GM12878 (cell line): ENCODE data around the gene PKMYT1. TPM values are rescaled to one million over a fixed set of nuclear protein-coding genes. Genes with fewer than 3 reads are reported as not detected.

ENCODE experiments used
- ATAC-seq: fragments of 200-7000 bp; cut with Tn5 transposase; 3 replicates; pipeline ENCODE4 v1.9.1; 2020; ENCODE audit warnings: mild to moderate bottlenecking, moderate library complexity
- BruUV-seq: library from RNA; stranded (reverse); fragments of 400-500 nt; replicated peaks from 2 replicates; lab custom pipeline; 2021; lab: Mats Ljungman, UMichigan
- CTCF ChIA-PET: fragments of 300-600 bp; sonication (Branson Sonifier 250); formaldehyde crosslinking; extraction: SDS; loops from one replicate; lab custom pipeline; 2021; ENCODE audit warnings: inconsistent platforms; lab: Yijun Ruan, JAX
- POLR2A ChIA-PET: fragments of 350-600 bp; formaldehyde crosslinking; extraction: SDS; loops from one replicate; lab custom pipeline; 2021; ENCODE audit warnings: inconsistent platforms; lab: Charles Lee
- RAD21 ChIA-PET: fragments of 300-600 bp; sonication (Branson Sonifier 250); formaldehyde crosslinking; loops from one replicate; lab custom pipeline; 2023; ENCODE audit warnings: antibody characterized with exemption; ENCODE audit not compliant: unreplicated experiment; lab: Charles Lee
- SMC1A ChIA-PET: fragments of 300-600 bp; sonication (Branson Sonifier 250); formaldehyde crosslinking; loops from one replicate; lab custom pipeline; 2023; ENCODE audit not compliant: unreplicated experiment, uncharacterized antibody; lab: Charles Lee
- DNase-seq: peaks from one replicate; pipeline ENCODE4 v3.0.0-alpha.2; 2011; ENCODE audit warnings: low read depth, low spot score
- FAIRE-seq: peaks from 3 replicates; lab custom pipeline; 2011; peaks lifted over from hg19 to GRCh38; lab: Jason Lieb, UNC
- H2AFZ ChIP-seq: 2 replicates; pipeline ENCODE4 v1.6.0; 2011; ENCODE audit warnings: low read depth, low read length, control low read depth; ENCODE audit not compliant: control insufficient read depth
- H3K27ac ChIP-seq: 2 replicates; pipeline ENCODE4 v1.5.1; 2011; ENCODE audit warnings: control low read depth; ENCODE audit not compliant: control insufficient read depth, insufficient read depth
- H3K27me3 ChIP-seq, 2 experiments: replicated peaks in 1 of 2; 2 replicates each; pipeline versions ENCODE4 v1.6.0 to v1.6.1; 2011; ENCODE audit warnings: low read length in 1 of 2; ENCODE audit not compliant: control insufficient read depth in 2 of 2, insufficient read depth in 2 of 2
- H3K36me3 ChIP-seq, 2 experiments: 2 replicates each; pipeline ENCODE4 v1.5.1; 2011; ENCODE audit warnings: low read length in 1 of 2; ENCODE audit not compliant: control insufficient read depth in 2 of 2, insufficient read depth in 2 of 2
- H3K4me1 ChIP-seq: 2 replicates; pipeline ENCODE4 v1.6.1; 2011; ENCODE audit warnings: mild to moderate bottlenecking, low read length, moderate library complexity, mixed read lengths; ENCODE audit not compliant: control insufficient read depth, insufficient read depth
- H3K4me2 ChIP-seq: 2 replicates; pipeline ENCODE4 v1.6.0; 2011; ENCODE audit warnings: control low read depth; ENCODE audit not compliant: control insufficient read depth, insufficient read depth
- H3K4me3 ChIP-seq: fragments of 200-600 bp; sonication (generic); 2 replicates; pipeline ENCODE4 v1.5.1; 2016
- H3K79me2 ChIP-seq: 2 replicates; pipeline ENCODE4 v1.6.0; 2011; ENCODE audit warnings: low read length; ENCODE audit not compliant: control insufficient read depth, insufficient read depth
- H3K9ac ChIP-seq: 2 replicates; pipeline ENCODE4 v1.8.0; 2011; ENCODE audit warnings: low read length, control low read depth, mixed read lengths; ENCODE audit not compliant: control insufficient read depth, insufficient read depth
- H3K9me3 ChIP-seq: replicated peaks from 3 replicates; pipeline ENCODE4 v1.5.1; 2011; ENCODE audit warnings: mild to moderate bottlenecking, low read length; ENCODE audit not compliant: control insufficient read depth, insufficient read depth
- H4K20me1 ChIP-seq: 2 replicates; pipeline ENCODE4 v1.6.0; 2011; ENCODE audit not compliant: control insufficient read depth, insufficient read depth
- BCL11A ChIP-seq: IDR thresholded peaks from 2 replicates; pipeline ENCODE4 v1.6.1; 2011; ENCODE audit warnings: low read depth, low read length
- BHLHE40 ChIP-seq, 2 experiments: fragments of 450-650 bp in 1 of 2; IDR thresholded peaks; 2 replicates each; pipeline ENCODE4 v1.6.1; 2011 to 2017; ENCODE audit warnings: low read depth in 2 of 2, borderline replicate concordance in 1 of 2, improper control_type of control experiment in 1 of 2, low read length in 1 of 2, mild to moderate bottlenecking in 1 of 2
- BMI1 ChIP-seq: fragments of 450-650 bp; IDR thresholded peaks from 2 replicates; pipeline ENCODE4 v1.6.1; 2016; ENCODE audit warnings: mild to moderate bottlenecking, moderate library complexity, borderline replicate concordance
- CBX3 ChIP-seq: fragments of 200-600 bp; sonication (generic); IDR thresholded peaks from 2 replicates; pipeline ENCODE4 v1.6.1; 2016; ENCODE audit warnings: low read depth, borderline replicate concordance
- CBX5 ChIP-seq: sonication (generic); IDR thresholded peaks from 2 replicates; pipeline ENCODE4 v1.6.1; 2016; ENCODE audit warnings: low read depth, moderate library complexity, mild to moderate bottlenecking, inconsistent platforms
- CHD1 ChIP-seq: IDR thresholded peaks from 2 replicates; pipeline ENCODE4 v1.6.1; 2012; ENCODE audit warnings: low read depth, low read length, improper control_type of control experiment
- CREB1 ChIP-seq: IDR thresholded peaks from 2 replicates; pipeline ENCODE4 v1.6.1; 2012; ENCODE audit warnings: low read depth, mild to moderate bottlenecking, inconsistent platforms
- GATAD2B ChIP-seq: fragments of 450-650 bp; conservative IDR thresholded peaks from 2 replicates; pipeline ENCODE4 v1.6.1; 2017; ENCODE audit warnings: low read depth, mild to moderate bottlenecking, moderate library complexity
- NR2C1 ChIP-seq: fragments of 450-650 bp; IDR thresholded peaks from 2 replicates; pipeline ENCODE4 v1.6.1; 2017; ENCODE audit warnings: antibody characterized with exemption, mild to moderate bottlenecking, moderate library complexity
- RELA ChIP-seq: fragments of 450-650 bp; IDR thresholded peaks from 2 replicates; pipeline ENCODE4 v1.8.0; 2014; ENCODE audit warnings: borderline replicate concordance; ENCODE audit not compliant: partially characterized antibody
- TCF12 ChIP-seq: IDR thresholded peaks from 2 replicates; pipeline ENCODE4 v1.6.1; 2011; ENCODE audit warnings: low read depth, mild to moderate bottlenecking, low read length
- ZNF217 ChIP-seq: fragments of 450-650 bp; IDR thresholded peaks from 2 replicates; pipeline ENCODE4 v1.6.1; 2017; ENCODE audit warnings: antibody characterized with exemption, mild to moderate bottlenecking
- WGBS: methylation state at CpG from one replicate; pipeline ENCODE4 v1.1.6; 2016; ENCODE audit warnings: low lambda C conversion rate; ENCODE audit not compliant: insufficient replicate concordance, insufficient coverage; ENCODE audit errors: missing lambda C conversion rate; 5-methylcytosine and 5-hydroxymethylcytosine counted together
- in situ Hi-C: fragments of 300-500 bp; cut with MboI; formaldehyde crosslinking; loops from 9 replicates; pipeline ENCODE4 v1.14.3; 2018; ENCODE audit warnings: mixed read lengths
- intact Hi-C: fragments of 100-400 bp; cut with micrococcal nuclease; formaldehyde crosslinking; loops from one replicate; pipeline ENCODE4 v1.14.2; 2022; ENCODE audit not compliant: unreplicated experiment
- polyA plus RNA-seq, 11 experiments: library from polyadenylated mRNA; depleted of rRNA in 4 of 11; unstranded in 6 of 11; stranded (reverse) in 5 of 11; fragments of >200 nt; fragmentation: Nextera tagmentation in 4 of 11; fragmentation: Illumina TruSeq in 1 of 11; extraction: Ambion mirVana in 4 of 11; extraction: Trizol in 1 of 11; gene quantifications; 1 replicate in 1 of 11; 2 replicates in 10 of 11; pipeline versions ENCODE4 v1.2.1 to v1.2.3, GENCODE V29; 2011 to 2016; ENCODE audit warnings: inconsistent platforms in 2 of 11, missing spikeins in 2 of 11, low read depth in 1 of 11
- total RNA-seq, 4 experiments: library from RNA; depleted of rRNA in 3 of 4; stranded (reverse); fragments of >200 nt in 3 of 4; fragmentation: Illumina TruSeq in 1 of 4; extraction: Trizol in 1 of 4; gene quantifications; 2 replicates each; pipeline versions ENCODE4 v1.2.1 to v1.2.3, GENCODE V29; 2013 to 2021
- TF ChIP-seq, protein P1 (sequence below): fragments of 450-650 bp; IDR thresholded peaks from 2 replicates; pipeline ENCODE4 v1.6.1; 2016; ENCODE audit warnings: mild to moderate bottlenecking
- TF ChIP-seq, protein P2 (sequence below): IDR thresholded peaks from 2 replicates; pipeline ENCODE4 v1.6.1; 2012; ENCODE audit warnings: low read depth, low read length, improper control_type of control experiment
- TF ChIP-seq, protein P3 (sequence below): IDR thresholded peaks from 2 replicates; pipeline ENCODE4 v1.6.1; 2012; ENCODE audit warnings: low read length, inconsistent platforms
- TF ChIP-seq, protein P4 (sequence below): fragments of 450-650 bp; IDR thresholded peaks from 2 replicates; pipeline ENCODE4 v1.6.1; 2017; ENCODE audit warnings: low read depth, mild to moderate bottlenecking, moderate library complexity

PKMYT1 gene
- total and polyA plus RNA-seq, 10 of the 15 experiments (the other 5 are each of a cell fraction or from before 2014, with no cell fraction given): 4.6 to 101 (median 29.9) TPM

DNA sequence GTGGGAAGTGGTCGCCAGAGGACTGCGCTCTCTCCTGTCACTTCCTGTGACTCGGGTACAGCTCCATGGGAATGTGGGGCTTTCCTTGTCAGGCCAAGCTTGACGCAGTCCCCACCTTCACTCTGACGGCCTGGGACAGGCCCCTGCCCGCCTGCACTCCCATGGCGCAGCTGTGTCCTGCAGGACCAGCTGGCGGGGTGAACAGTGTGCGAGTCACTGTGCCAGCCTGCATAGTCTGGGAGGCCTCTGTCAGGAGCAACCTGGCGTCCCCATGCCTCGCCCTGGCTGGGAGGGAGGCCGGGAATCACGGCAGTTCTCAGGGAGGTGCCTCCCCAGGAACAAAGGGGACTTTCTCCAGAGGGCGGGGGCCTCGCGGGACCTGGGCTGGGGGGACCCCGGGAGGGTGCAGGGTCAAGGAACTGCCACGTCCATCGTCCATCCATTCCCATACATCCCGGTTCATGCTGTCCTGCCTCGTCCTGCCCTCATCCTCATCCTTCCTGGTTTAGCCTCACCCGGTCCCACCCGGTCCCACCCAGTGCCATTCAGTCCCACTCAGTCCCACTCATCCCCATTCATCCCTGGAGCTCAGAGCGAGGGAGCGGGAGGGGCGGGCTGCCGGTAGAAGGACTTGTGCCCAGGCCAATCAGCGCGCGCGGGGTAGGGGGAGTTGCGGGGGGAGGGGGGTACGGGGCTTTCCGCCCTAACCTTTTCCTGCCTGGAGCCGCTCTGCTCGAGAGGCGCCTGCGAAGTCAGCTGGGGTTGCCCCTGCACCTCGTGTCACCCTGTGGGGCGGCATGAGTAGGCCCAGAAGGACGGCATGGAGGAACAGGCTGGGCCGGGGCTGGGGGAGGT, 55.1 kb downstream of the PKMYT1 start:
- Histone ChIP-seq H3K36me3 (peaks cover 0 to 4% of the 10 kb centered on the region in 2 experiments; a peak in 2 of 4 replicates), H3K4me2 (no peak overlapping the region), H2AFZ (no peak overlapping the region), H3K9me3 (no peaks in the 10 kb centered on the region), H3K4me1 (no peaks in the 10 kb centered on the region), H3K79me2 (no peaks in the 10 kb centered on the region), H3K27me3 (no peaks in the 10 kb centered on the region), H4K20me1 (no peaks in the 10 kb centered on the region), H3K4me3 (no peak overlapping the region), H3K9ac (no peak overlapping the region), H3K27ac (no peak overlapping the region)
- CTCF ChIA-PET: interaction anchor here (1.0 to 1.2 kb wide), 2 partner anchors 18 to 56 kb away, joined by 4 to 5 read pairs; no protein-coding TSS in a partner anchor
- RAD21 ChIA-PET: no interaction called here
- 85% methylated on average over 33 of the region's 42 CpGs for WGBS
- SMC1A ChIA-PET: no interaction called here
- POLR2A ChIA-PET: no interaction called here
- no peak for DNase-seq
- BruUV-seq: no TSS peak
- intact Hi-C loops (loop anchor here (5.0 kb wide), 1 partner anchor 57 kb away; the partner anchor contains the start of gene PKMYT1), in situ Hi-C loops (no loop called here)
- FAIRE-seq: no peak
- TF ChIP-seq CREB1 (no peak), BCL11A (no peak), BHLHE40 (IDR thresholded peaks at IDR 0.05; ENCODE audit: borderline replicate concordance in 1 of 2, low read depth in 2 of 2, low read length in 1 of 2) (no peak), CBX5 (no peak), GATAD2B (no peak), TCF12 (no peak), ZNF217 (no peak), NR2C1 (no peak), RELA (no peak), CBX3 (no peak), BMI1 (no peak), CHD1 (no peak)
- TF ChIP-seq, protein P1, sequence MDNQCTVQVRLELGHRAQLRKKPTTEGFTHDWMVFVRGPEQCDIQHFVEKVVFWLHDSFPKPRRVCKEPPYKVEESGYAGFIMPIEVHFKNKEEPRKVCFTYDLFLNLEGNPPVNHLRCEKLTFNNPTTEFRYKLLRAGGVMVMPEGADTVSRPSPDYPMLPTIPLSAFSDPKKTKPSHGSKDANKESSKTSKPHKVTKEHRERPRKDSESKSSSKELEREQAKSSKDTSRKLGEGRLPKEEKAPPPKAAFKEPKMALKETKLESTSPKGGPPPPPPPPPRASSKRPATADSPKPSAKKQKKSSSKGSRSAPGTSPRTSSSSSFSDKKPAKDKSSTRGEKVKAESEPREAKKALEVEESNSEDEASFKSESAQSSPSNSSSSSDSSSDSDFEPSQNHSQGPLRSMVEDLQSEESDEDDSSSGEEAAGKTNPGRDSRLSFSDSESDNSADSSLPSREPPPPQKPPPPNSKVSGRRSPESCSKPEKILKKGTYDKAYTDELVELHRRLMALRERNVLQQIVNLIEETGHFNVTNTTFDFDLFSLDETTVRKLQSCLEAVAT: no peak
- TF ChIP-seq, protein P2, sequence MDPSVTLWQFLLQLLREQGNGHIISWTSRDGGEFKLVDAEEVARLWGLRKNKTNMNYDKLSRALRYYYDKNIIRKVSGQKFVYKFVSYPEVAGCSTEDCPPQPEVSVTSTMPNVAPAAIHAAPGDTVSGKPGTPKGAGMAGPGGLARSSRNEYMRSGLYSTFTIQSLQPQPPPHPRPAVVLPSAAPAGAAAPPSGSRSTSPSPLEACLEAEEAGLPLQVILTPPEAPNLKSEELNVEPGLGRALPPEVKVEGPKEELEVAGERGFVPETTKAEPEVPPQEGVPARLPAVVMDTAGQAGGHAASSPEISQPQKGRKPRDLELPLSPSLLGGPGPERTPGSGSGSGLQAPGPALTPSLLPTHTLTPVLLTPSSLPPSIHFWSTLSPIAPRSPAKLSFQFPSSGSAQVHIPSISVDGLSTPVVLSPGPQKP: no peak
- TF ChIP-seq, protein P3, sequence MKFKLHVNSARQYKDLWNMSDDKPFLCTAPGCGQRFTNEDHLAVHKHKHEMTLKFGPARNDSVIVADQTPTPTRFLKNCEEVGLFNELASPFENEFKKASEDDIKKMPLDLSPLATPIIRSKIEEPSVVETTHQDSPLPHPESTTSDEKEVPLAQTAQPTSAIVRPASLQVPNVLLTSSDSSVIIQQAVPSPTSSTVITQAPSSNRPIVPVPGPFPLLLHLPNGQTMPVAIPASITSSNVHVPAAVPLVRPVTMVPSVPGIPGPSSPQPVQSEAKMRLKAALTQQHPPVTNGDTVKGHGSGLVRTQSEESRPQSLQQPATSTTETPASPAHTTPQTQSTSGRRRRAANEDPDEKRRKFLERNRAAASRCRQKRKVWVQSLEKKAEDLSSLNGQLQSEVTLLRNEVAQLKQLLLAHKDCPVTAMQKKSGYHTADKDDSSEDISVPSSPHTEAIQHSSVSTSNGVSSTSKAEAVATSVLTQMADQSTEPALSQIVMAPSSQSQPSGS: no peak
- TF ChIP-seq, protein P4, sequence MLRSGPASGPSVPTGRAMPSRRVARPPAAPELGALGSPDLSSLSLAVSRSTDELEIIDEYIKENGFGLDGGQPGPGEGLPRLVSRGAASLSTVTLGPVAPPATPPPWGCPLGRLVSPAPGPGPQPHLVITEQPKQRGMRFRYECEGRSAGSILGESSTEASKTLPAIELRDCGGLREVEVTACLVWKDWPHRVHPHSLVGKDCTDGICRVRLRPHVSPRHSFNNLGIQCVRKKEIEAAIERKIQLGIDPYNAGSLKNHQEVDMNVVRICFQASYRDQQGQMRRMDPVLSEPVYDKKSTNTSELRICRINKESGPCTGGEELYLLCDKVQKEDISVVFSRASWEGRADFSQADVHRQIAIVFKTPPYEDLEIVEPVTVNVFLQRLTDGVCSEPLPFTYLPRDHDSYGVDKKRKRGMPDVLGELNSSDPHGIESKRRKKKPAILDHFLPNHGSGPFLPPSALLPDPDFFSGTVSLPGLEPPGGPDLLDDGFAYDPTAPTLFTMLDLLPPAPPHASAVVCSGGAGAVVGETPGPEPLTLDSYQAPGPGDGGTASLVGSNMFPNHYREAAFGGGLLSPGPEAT: no peak
- ATAC-seq: no peak
